Fibroblast of pulmonary artery (primary cell): ENCODE results near the gene SIGLEC14.

Experiments
- DNase-seq: peaks from one replicate; pipeline ENCODE4 v3.0.0-alpha.2; 2010; ENCODE audit warnings: low read depth
- H3K4me3 ChIP-seq: replicated peaks from 2 replicates; pipeline ENCODE4 v1.5.1; 2011; ENCODE audit warnings: low read depth, mild to moderate bottlenecking, control low read depth, low read length, moderate library complexity
- CTCF ChIP-seq: IDR thresholded peaks from 2 replicates; pipeline ENCODE4 v1.5.1; 2011; ENCODE audit warnings: mild to moderate bottlenecking, control low read depth, low read length, inconsistent platforms; ENCODE audit errors: missing control alignments

Gene SIGLEC14

GRCh38 chr19:51600940-51601580 lies 45.6 kb downstream of the SIGLEC14 start:
- no peak for TF ChIP-seq CTCF
- H3K4me3 ChIP-seq: no peak overlapping the region
- no peak for DNase-seq

DNA sequence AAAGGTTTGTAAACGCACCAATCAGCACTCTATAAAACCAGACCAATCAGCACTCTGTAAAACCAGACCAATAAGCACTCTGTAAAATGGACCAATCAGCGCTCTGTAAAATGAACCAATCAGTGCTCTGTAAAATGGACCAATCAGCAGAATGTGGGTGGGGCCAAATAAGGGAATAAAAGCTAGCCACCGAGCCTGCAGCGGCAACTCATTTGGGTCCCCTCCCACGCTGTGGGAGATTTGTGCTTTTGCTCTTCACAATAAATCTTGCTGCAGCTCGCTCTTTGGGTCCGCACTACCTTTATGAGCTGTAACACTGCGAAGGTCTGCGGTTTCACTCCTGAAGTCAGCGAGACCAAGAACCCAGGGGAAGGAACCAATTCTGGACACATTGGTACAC lies 47.5 kb downstream of the SIGLEC14 start:
- H3K4me3 ChIP-seq: no peak overlapping the region
- TF ChIP-seq CTCF: no peak
- no peak for DNase-seq

DNA sequence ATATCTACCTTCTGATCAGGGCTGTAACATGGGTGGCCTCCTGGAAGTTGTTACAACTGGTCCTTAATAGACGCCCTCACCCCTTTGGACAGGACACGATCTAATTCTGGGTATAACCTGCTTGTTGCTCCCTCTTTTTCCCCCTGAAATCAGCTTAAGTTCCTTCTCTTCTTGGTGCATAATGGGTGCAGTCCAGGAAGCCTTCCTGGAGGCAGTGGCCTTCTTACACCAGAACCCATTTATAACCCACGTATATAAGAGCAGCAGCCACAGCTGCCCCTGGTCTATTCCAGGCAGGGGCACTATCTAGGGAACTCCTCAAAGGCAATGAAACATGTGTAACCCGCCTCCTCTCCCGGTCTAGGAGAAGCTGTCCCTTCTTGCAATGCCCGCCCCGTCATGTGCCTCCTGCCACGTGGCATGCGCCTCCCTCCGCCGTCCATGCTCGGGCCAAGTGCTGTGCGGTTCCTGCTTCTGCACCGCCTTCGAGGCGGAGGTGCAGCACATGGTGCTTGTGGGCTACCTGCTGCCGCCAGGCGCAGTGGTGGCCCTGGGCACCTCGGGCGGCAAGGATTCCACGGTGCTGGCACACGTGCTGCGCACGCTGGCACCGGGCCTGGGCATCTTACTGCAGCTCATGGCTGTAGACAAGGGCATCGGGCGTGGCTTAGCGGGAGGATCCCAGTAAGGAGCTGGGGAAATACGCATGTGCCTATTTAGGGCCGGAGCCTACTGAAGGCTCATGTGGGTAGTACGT lies 48.3 kb downstream of the SIGLEC14 start:
- TF ChIP-seq CTCF: no peak
- H3K4me3 ChIP-seq: no peak overlapping the region
- DNase-seq: no peak

DNA sequence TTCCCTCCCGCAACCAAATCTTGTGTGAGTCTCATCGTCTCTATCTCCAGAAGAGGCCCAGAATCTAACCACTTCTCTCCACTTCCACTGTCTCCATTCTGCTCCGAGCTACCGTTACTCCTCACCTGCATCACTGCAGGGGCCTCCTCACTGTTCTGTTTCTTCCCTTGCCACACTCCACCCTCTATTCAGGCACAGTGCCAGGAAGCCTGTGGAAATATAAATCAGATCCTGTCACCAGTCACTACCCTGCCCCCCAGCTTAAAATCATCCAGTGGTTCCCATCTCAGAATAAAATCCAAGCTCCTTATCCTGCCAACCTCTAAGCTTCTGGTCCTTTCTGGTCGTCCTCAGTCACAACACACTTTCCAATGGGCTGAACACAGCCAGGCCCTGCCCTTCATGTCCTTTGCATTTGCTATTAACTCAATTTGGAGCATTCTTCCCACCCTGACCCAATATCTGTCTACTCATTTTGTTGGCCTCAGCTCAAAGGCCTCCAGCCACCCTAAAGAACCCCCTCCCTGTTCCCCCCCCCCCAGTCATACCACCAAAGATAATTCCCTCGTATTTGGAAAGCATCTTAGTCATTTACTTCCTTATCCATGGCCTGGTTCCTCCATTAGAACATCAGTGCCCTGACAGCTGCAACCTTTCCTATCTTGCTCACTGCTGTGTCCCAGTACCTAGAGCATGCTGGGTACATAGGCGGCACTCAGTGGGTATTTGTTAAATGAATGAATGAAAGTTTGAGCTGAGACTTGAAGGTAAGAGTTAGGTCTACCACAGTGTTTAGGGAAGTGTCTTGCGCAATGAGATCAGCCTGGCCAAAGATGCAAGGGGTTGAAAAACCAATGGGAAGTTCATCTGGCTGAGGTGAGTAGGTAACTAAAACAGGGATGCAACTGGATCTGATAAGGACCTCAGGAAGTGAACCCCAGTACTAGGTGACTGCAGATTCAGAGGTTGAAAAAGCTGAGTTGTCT lies 51.1 kb downstream of the SIGLEC14 start:
- no peak for TF ChIP-seq CTCF
- no peak for DNase-seq
- H3K4me3 ChIP-seq: peak overlapping the region; percentile 75

DNA sequence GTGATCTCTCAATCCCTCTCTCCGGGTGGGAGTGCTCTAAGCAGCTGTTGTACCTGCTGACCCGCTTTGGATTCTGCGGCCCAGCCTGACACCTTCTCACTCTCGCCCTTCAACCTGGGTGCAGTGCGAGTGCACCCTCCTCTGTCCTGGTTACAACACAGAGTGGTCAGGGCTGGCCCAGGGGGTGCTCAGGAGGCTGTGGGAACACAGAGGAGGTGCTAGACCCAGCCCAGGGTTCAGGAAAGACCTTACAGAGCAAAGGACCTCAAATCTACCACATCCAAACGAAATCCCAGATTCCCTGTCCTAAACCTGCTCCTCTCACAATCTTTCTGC lies 51.9 kb downstream of the SIGLEC14 start:
- no peak for DNase-seq
- H3K4me3 ChIP-seq: peak overlapping the region; percentile 75
- no peak for TF ChIP-seq CTCF

DNA sequence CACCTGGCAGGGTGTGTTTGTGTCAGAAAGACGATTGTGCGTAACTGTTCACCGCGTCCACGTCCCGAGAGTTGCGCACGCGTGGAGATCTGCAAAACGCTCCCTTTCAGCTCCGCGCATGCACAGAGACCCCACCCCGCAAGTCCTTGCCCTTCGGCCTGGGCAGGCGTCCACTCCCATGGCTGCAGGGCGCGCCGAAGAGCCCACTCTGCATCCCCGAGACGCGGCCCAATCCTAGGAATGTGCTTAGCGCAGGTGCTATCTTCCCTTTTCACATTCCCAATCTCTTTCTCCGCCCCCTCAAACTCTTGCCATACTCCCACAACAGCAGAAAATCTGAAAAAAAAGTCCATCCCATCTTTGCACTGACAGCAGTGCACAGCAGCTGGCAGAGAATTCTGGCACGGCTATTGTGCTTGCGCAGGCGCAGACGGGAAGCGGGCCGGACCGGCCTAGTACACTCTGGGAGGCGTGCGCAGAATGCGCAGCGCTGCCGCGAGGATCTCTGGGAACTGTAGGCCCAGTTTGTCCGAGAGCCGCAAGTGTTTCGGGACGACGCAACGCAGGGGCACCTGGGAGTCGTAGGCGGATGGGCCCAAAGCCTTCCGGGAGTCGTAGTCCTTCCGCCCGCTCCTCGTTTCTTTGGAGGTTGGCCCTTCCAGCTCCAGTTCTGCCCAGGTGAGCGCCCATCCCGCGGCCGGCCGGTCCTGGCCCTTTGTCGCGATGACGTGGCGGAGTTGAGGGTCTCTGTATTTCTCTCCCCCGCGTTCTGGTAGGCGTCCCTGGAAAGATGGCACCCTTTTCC lies 52.5 kb downstream of the SIGLEC14 start:
- TF ChIP-seq CTCF: no peak
- H3K4me3 ChIP-seq: peak overlapping the region; percentile 75

More for the DNA sequence above, 52.5 kb downstream of the SIGLEC14 start:
- peak; percentile 98 for DNase-seq
